ENCODE measurements around the gene CCDC50.

CCDC50 gene

GRCh38 chr3:191321019-191321767, 8.0 kb upstream of the CCDC50 start:
- Histone ChIP-seq H3K27me3 (ENCODE audit: low read length) (no peaks in the 10 kb centered on the region), H3K79me2 (ENCODE audit: insufficient read depth, low read length) (no peaks in the 10 kb centered on the region), H3K36me3 (ENCODE audit: low read length) (no peaks in the 10 kb centered on the region), H3F3A (ENCODE audit: insufficient read depth) (no peaks in the 10 kb centered on the region), H3K9me3 (ENCODE audit: insufficient read depth, low read length) (no peaks in the 10 kb centered on the region), H2AFZ (ENCODE audit: low read depth, low read length, severe bottlenecking) (no peak overlapping the region), H3K9ac (ENCODE audit: low read length) (no peak overlapping the region), H3K9me2 (replicated peaks; ENCODE audit: insufficient read depth, low read length) (no peaks in the 10 kb centered on the region), H3K4me2 (ENCODE audit: low read depth, low read length, poor library complexity, severe bottlenecking) (no peak overlapping the region), H3K4me3 (ENCODE audit: insufficient read depth, low read length, poor library complexity, severe bottlenecking) (no peak overlapping the region), H3K27ac (ENCODE audit: low read depth, low read length) (no peak overlapping the region), H4K20me1 (ENCODE audit: low read depth, low read length) (no peaks in the 10 kb centered on the region)
- no peak for TF ChIP-seq EZH2phosphoT487 (conservative IDR thresholded peaks at IDR 0.05; ENCODE audit: low read length)
- TF ChIP-seq CTCF (IDR thresholded peaks at IDR 0.05; ENCODE audit: insufficient read depth, low read length, poor library complexity, severe bottlenecking), result no peak

GRCh38 chr3:191324936-191325335, 4.3 kb upstream of the CCDC50 start:
- no peak for TF ChIP-seq CTCF (IDR thresholded peaks at IDR 0.05; ENCODE audit: insufficient read depth, low read length, poor library complexity, severe bottlenecking)
- TF ChIP-seq EZH2phosphoT487 (conservative IDR thresholded peaks at IDR 0.05; ENCODE audit: low read length), result no peak
- H3K27ac ChIP-seq (ENCODE audit: low read depth, low read length), result no peak overlapping the region
- no peak overlapping the region for H2AFZ ChIP-seq (ENCODE audit: low read depth, low read length, severe bottlenecking)
- no peak overlapping the region for H3K4me3 ChIP-seq (ENCODE audit: insufficient read depth, low read length, poor library complexity, severe bottlenecking)
- H3K9me2 ChIP-seq (replicated peaks; ENCODE audit: insufficient read depth, low read length), result no peaks in the 10 kb centered on the region
- H3K27me3 ChIP-seq (ENCODE audit: low read length), result no peaks in the 10 kb centered on the region
- no peaks in the 10 kb centered on the region for H4K20me1 ChIP-seq (ENCODE audit: low read depth, low read length)
- no peaks in the 10 kb centered on the region for H3K36me3 ChIP-seq (ENCODE audit: low read length)
- no peak overlapping the region for H3K4me2 ChIP-seq (ENCODE audit: low read depth, low read length, poor library complexity, severe bottlenecking)
- no peak overlapping the region for H3K9ac ChIP-seq (ENCODE audit: low read length)
- no peaks in the 10 kb centered on the region for H3K9me3 ChIP-seq (ENCODE audit: insufficient read depth, low read length)
- peaks cover 4% of the 10 kb centered on the region; the same call in 1 of the 2 replicates for H3F3A ChIP-seq (ENCODE audit: insufficient read depth)
- H3K79me2 ChIP-seq (ENCODE audit: insufficient read depth, low read length), result no peaks in the 10 kb centered on the region

- Histone ChIP-seq H3K9me2 (replicated peaks; ENCODE audit: insufficient read depth, low read length) (no peaks in the 10 kb centered on the region), H3K4me3 (ENCODE audit: insufficient read depth, low read length, poor library complexity, severe bottlenecking) (no peak overlapping the region), H3K79me2 (ENCODE audit: insufficient read depth, low read length) (no peaks in the 10 kb centered on the region), H3K36me3 (ENCODE audit: low read length) (no peaks in the 10 kb centered on the region), H3F3A (ENCODE audit: insufficient read depth) (peaks cover 4% of the 10 kb centered on the region; the same call in 1 of the 2 replicates), H3K27ac (ENCODE audit: low read depth, low read length) (no peak overlapping the region), H3K4me2 (ENCODE audit: low read depth, low read length, poor library complexity, severe bottlenecking) (no peak overlapping the region), H4K20me1 (ENCODE audit: low read depth, low read length) (no peaks in the 10 kb centered on the region), H2AFZ (ENCODE audit: low read depth, low read length, severe bottlenecking) (no peak overlapping the region), H3K27me3 (ENCODE audit: low read length) (no peaks in the 10 kb centered on the region), H3K9ac (ENCODE audit: low read length) (no peak overlapping the region), H3K9me3 (ENCODE audit: insufficient read depth, low read length) (no peaks in the 10 kb centered on the region)
- TF ChIP-seq EZH2phosphoT487 (conservative IDR thresholded peaks at IDR 0.05; ENCODE audit: low read length) (no peak), CTCF (IDR thresholded peaks at IDR 0.05; ENCODE audit: insufficient read depth, low read length, poor library complexity, severe bottlenecking) (no peak)
Observed at GRCh38 chr3:191327526-191327925, 1.7 kb upstream of the CCDC50 start.

Data from SU-DHL-6 (cell line).